ENCODE results near the gene USP24. TPM values are rescaled to one million over a fixed set of nuclear protein-coding genes. Genes with fewer than 3 reads are reported as not detected.

USP24 gene
- total RNA-seq, 1 experiment from 2014 or later, result 54.6 TPM

DNA sequence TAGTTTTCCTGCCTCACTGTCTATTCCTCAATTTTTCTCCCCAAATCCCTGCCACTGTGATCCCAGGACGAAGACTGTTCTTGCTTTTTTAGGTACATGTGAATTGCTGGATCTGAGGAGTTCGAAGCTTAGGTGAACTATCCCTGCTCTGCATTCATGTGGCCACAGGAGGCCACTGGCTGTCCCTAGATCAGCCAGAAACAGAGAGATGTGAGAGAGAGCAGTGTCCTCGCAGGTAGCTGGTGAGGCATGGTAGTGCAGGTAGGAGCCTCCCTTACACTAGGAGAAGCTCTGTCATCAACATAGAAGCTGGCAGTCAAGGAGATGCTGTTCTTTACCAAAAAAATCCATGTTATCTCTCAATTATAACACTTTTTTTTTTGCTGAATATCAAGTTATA is 71.5 kb downstream of the USP24 start:
- no peaks in the 10 kb centered on the region for H3K27me3 ChIP-seq (replicated peaks; ENCODE audit: insufficient read depth, low read depth, low read length, poor library complexity)
- TF ChIP-seq, protein P1, sequence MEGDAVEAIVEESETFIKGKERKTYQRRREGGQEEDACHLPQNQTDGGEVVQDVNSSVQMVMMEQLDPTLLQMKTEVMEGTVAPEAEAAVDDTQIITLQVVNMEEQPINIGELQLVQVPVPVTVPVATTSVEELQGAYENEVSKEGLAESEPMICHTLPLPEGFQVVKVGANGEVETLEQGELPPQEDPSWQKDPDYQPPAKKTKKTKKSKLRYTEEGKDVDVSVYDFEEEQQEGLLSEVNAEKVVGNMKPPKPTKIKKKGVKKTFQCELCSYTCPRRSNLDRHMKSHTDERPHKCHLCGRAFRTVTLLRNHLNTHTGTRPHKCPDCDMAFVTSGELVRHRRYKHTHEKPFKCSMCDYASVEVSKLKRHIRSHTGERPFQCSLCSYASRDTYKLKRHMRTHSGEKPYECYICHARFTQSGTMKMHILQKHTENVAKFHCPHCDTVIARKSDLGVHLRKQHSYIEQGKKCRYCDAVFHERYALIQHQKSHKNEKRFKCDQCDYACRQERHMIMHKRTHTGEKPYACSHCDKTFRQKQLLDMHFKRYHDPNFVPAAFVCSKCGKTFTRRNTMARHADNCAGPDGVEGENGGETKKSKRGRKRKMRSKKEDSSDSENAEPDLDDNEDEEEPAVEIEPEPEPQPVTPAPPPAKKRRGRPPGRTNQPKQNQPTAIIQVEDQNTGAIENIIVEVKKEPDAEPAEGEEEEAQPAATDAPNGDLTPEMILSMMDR (conservative IDR thresholded peaks at IDR 0.05; ENCODE audit: low read depth, low read length), result no peak
- TF ChIP-seq EZH2 (IDR thresholded peaks at IDR 0.05; ENCODE audit: borderline replicate concordance, low read depth, low read length, poor library complexity, severe bottlenecking), result no peak
- DNase-seq (ENCODE audit: low spot score), result no peak
- no peak overlapping the region for H3K27ac ChIP-seq (ENCODE audit: low read depth, low read length, poor library complexity, severe bottlenecking)
- intact Hi-C loops (cut with micrococcal nuclease; ENCODE audit: unreplicated experiment), result no loop called here
- no peaks in the 10 kb centered on the region for H3K9me3 ChIP-seq (ENCODE audit: low read depth, low read length, poor library complexity, severe bottlenecking)
- CTCF ChIA-PET, result interaction anchor here (1.2 kb wide), 1 partner anchor 134 kb away, joined by 3 read pairs; no protein-coding TSS in a partner anchor
- no peak overlapping the region for H3K4me3 ChIP-seq (ENCODE audit: low read depth, low read length, poor library complexity, severe bottlenecking)
- no TSS peak for BruUV-seq (replicated peaks)
- H3K4me1 ChIP-seq (ENCODE audit: insufficient read depth, low read length, poor library complexity, severe bottlenecking), result no peaks in the 10 kb centered on the region
- H3K36me3 ChIP-seq (ENCODE audit: insufficient read depth, low read length, poor library complexity, severe bottlenecking), result peaks cover 75% of the 10 kb centered on the region
- POLR2A ChIA-PET (ENCODE audit: low non-redundant PET), result interaction anchor here (0.5 to 0.6 kb wide), 2 partner anchors 10 to 1410 kb away, joined by 4 to 5 read pairs; no protein-coding TSS in a partner anchor

DNA sequence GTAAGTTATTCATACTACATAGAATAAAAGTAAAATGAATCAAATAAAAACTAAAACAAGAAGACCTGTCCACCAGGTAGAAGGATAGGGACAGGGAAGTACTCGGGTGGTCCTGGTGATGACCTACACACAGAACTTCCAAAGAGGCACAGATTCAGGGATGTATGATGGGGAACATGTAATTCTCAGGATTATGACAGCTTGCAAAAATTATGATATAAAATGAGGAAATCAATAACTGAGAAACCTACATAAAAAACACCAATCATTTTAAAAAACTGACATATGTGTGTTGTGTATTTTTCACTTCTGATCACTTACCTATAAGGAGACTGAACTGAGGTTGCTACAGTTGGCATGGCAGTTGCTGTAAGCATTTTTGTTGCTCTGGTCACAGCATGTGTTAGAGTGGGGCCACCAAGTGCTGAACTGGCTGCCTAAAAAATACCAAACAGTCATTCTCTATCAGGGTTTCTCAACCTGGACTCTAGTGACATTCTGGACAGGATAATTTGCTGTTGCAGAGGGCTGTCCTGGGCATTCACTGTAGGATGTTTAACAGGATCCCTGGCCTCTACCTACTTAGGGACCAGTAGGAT is 73.8 kb downstream of the USP24 start:
- intact Hi-C loops (cut with micrococcal nuclease; ENCODE audit: unreplicated experiment), result no loop called here
- no peaks in the 10 kb centered on the region for H3K27me3 ChIP-seq (replicated peaks; ENCODE audit: insufficient read depth, low read depth, low read length, poor library complexity)
- H3K27ac ChIP-seq (ENCODE audit: low read depth, low read length, poor library complexity, severe bottlenecking), result no peak overlapping the region
- peaks cover 84% of the 10 kb centered on the region for H3K36me3 ChIP-seq (ENCODE audit: insufficient read depth, low read length, poor library complexity, severe bottlenecking)
- H3K4me3 ChIP-seq (ENCODE audit: low read depth, low read length, poor library complexity, severe bottlenecking), result no peak overlapping the region
- DNase-seq (ENCODE audit: low spot score), result no peak
- ChIA-PET CTCF (no interaction called here), POLR2A (ENCODE audit: low non-redundant PET) (no interaction called here)
- no peaks in the 10 kb centered on the region for H3K9me3 ChIP-seq (ENCODE audit: low read depth, low read length, poor library complexity, severe bottlenecking)
- no TSS peak for BruUV-seq (replicated peaks)
- no peaks in the 10 kb centered on the region for H3K4me1 ChIP-seq (ENCODE audit: insufficient read depth, low read length, poor library complexity, severe bottlenecking)
- TF ChIP-seq EZH2 (IDR thresholded peaks at IDR 0.05; ENCODE audit: borderline replicate concordance, low read depth, low read length, poor library complexity, severe bottlenecking), result no peak
- TF ChIP-seq, protein P1 (conservative IDR thresholded peaks at IDR 0.05; ENCODE audit: low read depth, low read length), result no peak

DNA sequence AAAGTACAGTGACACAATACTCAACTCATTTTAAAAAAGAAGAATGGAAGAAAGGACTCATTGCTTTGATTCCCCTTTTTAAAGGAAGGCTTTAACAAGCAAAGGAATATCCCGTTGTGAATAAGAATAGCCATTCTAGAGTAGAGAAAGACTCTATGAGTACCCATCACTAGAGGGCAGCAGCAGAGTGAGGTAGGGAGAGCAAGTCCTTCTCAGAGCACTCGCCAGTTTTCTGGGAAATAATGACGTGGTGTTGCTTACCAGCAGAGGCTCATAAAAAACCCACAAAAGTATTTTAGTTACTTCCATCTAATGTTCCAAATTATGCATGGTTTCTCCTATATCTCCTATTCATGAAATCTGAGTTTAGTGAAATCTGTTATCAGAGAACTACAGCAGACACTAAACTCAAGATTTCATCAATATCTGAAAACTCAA is 74.6 kb downstream of the USP24 start:
- CTCF ChIA-PET, result no interaction called here
- POLR2A ChIA-PET (ENCODE audit: low non-redundant PET), result no interaction called here
- Histone ChIP-seq H3K27ac (ENCODE audit: low read depth, low read length, poor library complexity, severe bottlenecking) (no peak overlapping the region), H3K4me3 (ENCODE audit: low read depth, low read length, poor library complexity, severe bottlenecking) (no peak overlapping the region), H3K27me3 (replicated peaks; ENCODE audit: insufficient read depth, low read depth, low read length, poor library complexity) (no peaks in the 10 kb centered on the region), H3K36me3 (ENCODE audit: insufficient read depth, low read length, poor library complexity, severe bottlenecking) (peaks cover 83% of the 10 kb centered on the region), H3K9me3 (ENCODE audit: low read depth, low read length, poor library complexity, severe bottlenecking) (no peaks in the 10 kb centered on the region), H3K4me1 (ENCODE audit: insufficient read depth, low read length, poor library complexity, severe bottlenecking) (no peaks in the 10 kb centered on the region)
- peak; percentile 89 for DNase-seq (ENCODE audit: low spot score)
- TF ChIP-seq, protein P1 (conservative IDR thresholded peaks at IDR 0.05; ENCODE audit: low read depth, low read length), result peak; percentile 87
- no peak for TF ChIP-seq EZH2 (IDR thresholded peaks at IDR 0.05; ENCODE audit: borderline replicate concordance, low read depth, low read length, poor library complexity, severe bottlenecking)
- no TSS peak for BruUV-seq (replicated peaks)
- intact Hi-C loops (cut with micrococcal nuclease; ENCODE audit: unreplicated experiment), result loop anchor here (1.0 kb wide), 1 partner anchor 137 kb away; no protein-coding TSS in a partner anchor
